ENCODE data around the gene CDH26.

DNA sequence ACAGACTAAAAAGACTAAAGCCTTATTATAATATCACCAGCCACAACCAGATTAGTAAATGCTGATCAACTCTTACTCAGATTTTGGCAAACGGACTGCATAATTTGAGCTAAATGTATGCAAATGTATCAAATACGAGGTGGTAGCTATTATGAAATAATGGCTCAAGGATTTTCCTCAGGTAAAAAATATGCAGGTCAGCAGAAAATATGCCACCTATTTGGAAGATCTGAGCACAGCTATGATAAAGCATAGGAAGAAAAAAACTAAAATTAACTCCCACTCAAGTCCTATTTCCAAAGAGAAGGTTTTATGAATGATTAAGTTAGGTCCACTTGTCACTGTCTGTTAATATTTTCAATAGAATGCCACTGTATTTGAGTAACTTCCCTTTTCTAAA is 47.2 kb upstream of the CDH26 start:
- TF ChIP-seq, protein P1, sequence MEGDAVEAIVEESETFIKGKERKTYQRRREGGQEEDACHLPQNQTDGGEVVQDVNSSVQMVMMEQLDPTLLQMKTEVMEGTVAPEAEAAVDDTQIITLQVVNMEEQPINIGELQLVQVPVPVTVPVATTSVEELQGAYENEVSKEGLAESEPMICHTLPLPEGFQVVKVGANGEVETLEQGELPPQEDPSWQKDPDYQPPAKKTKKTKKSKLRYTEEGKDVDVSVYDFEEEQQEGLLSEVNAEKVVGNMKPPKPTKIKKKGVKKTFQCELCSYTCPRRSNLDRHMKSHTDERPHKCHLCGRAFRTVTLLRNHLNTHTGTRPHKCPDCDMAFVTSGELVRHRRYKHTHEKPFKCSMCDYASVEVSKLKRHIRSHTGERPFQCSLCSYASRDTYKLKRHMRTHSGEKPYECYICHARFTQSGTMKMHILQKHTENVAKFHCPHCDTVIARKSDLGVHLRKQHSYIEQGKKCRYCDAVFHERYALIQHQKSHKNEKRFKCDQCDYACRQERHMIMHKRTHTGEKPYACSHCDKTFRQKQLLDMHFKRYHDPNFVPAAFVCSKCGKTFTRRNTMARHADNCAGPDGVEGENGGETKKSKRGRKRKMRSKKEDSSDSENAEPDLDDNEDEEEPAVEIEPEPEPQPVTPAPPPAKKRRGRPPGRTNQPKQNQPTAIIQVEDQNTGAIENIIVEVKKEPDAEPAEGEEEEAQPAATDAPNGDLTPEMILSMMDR (IDR thresholded peaks at IDR 0.05; ENCODE audit: extremely low read depth in 1 of 2, insufficient read depth in 1 of 2, low read depth in 1 of 2, low read length in 2 of 2), result no peak
- no peak for TF ChIP-seq EZH2 (IDR thresholded peaks at IDR 0.05; ENCODE audit: borderline replicate concordance, low read depth, low read length, severe bottlenecking)
- no peak for TF ChIP-seq POLR2AphosphoS5 (IDR thresholded peaks at IDR 0.05; ENCODE audit: insufficient read depth, low read depth, low read length)
- TF ChIP-seq MAX (IDR thresholded peaks at IDR 0.05; ENCODE audit: insufficient read depth, insufficient read length), result no peak
- TF ChIP-seq POLR2A (IDR thresholded peaks at IDR 0.05; ENCODE audit: low read depth, low read length), result no peak
- no peak for TF ChIP-seq MYC (IDR thresholded peaks at IDR 0.05; ENCODE audit: low read depth, low read length)
- no peak for TF ChIP-seq JUN (IDR thresholded peaks at IDR 0.05; ENCODE audit: borderline replicate concordance, insufficient read depth, insufficient read length, low read depth)

All from endothelial cell of umbilical vein (primary cell).